Measurements from ENCODE around the gene KIFBP. TPM values are rescaled to one million over a fixed set of nuclear protein-coding genes. Genes with fewer than 3 reads are reported as not detected.
"Not testable (repeated sequence)": the region's sequence is repeated elsewhere in the genome, so short reads cannot be mapped to it uniquely, and the experiment has no call there.

The KIFBP gene
- total and polyA plus RNA-seq, 4 donors: 10.9 to 27.9 (median 16.4) TPM

DNA sequence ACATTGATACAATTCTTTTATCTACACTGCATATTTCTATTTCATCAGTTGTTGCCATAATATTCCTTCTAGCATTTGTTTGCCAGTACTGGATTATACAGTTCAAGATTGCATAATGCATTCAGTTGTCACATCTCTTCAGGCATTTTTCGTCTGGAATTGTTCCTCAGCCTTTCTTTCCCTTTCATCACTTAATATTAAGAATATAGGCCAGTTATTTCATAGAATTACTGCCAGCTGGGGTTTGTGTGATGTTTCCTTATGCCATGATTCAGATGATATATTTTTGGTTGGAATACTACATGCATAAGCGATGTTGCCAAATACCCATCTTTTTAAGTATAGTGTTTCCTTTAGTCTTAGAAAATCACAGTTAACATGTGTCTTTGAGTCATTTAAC is 20.8 kb downstream of the KIFBP start:
- no peak overlapping the region for H3K9ac ChIP-seq (ENCODE audit: insufficient read depth in 1 of 2, low read length in 2 of 2)
- ATAC-seq (ENCODE audit: insufficient read depth, low FRiP score) (no peak), DNase-seq (peak in 2 of 3 donors; percentile 39 to 71)
- TF ChIP-seq, protein P1, sequence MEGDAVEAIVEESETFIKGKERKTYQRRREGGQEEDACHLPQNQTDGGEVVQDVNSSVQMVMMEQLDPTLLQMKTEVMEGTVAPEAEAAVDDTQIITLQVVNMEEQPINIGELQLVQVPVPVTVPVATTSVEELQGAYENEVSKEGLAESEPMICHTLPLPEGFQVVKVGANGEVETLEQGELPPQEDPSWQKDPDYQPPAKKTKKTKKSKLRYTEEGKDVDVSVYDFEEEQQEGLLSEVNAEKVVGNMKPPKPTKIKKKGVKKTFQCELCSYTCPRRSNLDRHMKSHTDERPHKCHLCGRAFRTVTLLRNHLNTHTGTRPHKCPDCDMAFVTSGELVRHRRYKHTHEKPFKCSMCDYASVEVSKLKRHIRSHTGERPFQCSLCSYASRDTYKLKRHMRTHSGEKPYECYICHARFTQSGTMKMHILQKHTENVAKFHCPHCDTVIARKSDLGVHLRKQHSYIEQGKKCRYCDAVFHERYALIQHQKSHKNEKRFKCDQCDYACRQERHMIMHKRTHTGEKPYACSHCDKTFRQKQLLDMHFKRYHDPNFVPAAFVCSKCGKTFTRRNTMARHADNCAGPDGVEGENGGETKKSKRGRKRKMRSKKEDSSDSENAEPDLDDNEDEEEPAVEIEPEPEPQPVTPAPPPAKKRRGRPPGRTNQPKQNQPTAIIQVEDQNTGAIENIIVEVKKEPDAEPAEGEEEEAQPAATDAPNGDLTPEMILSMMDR (IDR thresholded peaks at IDR 0.05; ENCODE audit: control extremely low read depth, extremely low read depth): no peak
- H3K9me3 ChIP-seq (ENCODE audit: control insufficient read depth in 4 of 4, insufficient read depth in 3 of 4, low read length in 3 of 4): no peaks in the 10 kb centered on the region
- H3K4me1 ChIP-seq (ENCODE audit: control insufficient read depth in 5 of 5, insufficient read depth in 5 of 5, low read length in 5 of 5): peaks cover 0 to 4% (median 0%) of the 10 kb centered on the region in 5 donors
- no peak overlapping the region for H3K4me3 ChIP-seq
- peaks cover 3 to 24% (median 15%) of the 10 kb centered on the region in 4 donors for H3K36me3 ChIP-seq (ENCODE audit: control insufficient read depth in 4 of 4, insufficient read depth in 4 of 4, low read length in 4 of 4)
- no peak overlapping the region for H3K27ac ChIP-seq (ENCODE audit: low read depth in 1 of 2, low read length in 1 of 2)
- no peaks in the 10 kb centered on the region for H3K27me3 ChIP-seq (ENCODE audit: control insufficient read depth in 3 of 3, insufficient read depth in 3 of 3, low read length in 2 of 3)
- 62 to 66% methylated on average over 2 of the region's 2 CpGs for WGBS, 2 donors

DNA sequence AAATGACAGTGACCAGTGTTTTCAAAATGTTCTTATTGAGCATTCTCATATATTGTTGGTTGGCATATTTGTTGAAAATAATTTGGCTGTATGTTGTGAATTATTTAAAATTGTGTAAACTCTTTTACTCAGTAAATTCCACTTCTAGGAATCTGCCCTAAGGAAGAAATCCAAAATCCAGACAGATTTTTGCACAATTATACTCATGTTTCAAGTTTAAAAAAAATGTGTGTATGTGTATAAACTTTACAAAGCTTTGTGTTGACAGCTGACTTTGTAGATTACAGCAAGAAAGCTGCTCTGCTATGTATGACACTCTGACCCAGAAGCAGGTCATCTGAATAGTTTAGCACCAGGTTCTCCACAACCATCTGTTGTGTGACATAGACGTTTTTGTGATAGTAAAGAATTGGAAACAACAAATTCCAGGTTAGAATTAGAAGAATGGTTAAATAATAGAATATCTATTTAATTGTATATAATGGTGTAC is 21.6 kb downstream of the KIFBP start:
- H3K27ac ChIP-seq (ENCODE audit: low read depth in 1 of 2, low read length in 1 of 2): no peak overlapping the region
- H3K9ac ChIP-seq (ENCODE audit: insufficient read depth in 1 of 2, low read length in 2 of 2): no peak overlapping the region
- TF ChIP-seq, protein P1 (IDR thresholded peaks at IDR 0.05; ENCODE audit: control extremely low read depth, extremely low read depth): no peak
- H3K27me3 ChIP-seq (ENCODE audit: control insufficient read depth in 3 of 3, insufficient read depth in 3 of 3, low read length in 2 of 3): no peaks in the 10 kb centered on the region
- WGBS, 2 donors: 67 to 69% methylated on average over 1 of the region's 1 CpG
- no peaks in the 10 kb centered on the region for H3K9me3 ChIP-seq (ENCODE audit: control insufficient read depth in 4 of 4, insufficient read depth in 3 of 4, low read length in 3 of 4)
- DNase-seq (no peak), ATAC-seq (ENCODE audit: insufficient read depth, low FRiP score) (no peak)
- no peak overlapping the region for H3K4me3 ChIP-seq
- H3K4me1 ChIP-seq (ENCODE audit: control insufficient read depth in 5 of 5, insufficient read depth in 5 of 5, low read length in 5 of 5): peaks cover 0 to 4% (median 0%) of the 10 kb centered on the region in 5 donors
- peaks cover 3 to 24% (median 16%) of the 10 kb centered on the region in 4 donors for H3K36me3 ChIP-seq (ENCODE audit: control insufficient read depth in 4 of 4, insufficient read depth in 4 of 4, low read length in 4 of 4)

DNA sequence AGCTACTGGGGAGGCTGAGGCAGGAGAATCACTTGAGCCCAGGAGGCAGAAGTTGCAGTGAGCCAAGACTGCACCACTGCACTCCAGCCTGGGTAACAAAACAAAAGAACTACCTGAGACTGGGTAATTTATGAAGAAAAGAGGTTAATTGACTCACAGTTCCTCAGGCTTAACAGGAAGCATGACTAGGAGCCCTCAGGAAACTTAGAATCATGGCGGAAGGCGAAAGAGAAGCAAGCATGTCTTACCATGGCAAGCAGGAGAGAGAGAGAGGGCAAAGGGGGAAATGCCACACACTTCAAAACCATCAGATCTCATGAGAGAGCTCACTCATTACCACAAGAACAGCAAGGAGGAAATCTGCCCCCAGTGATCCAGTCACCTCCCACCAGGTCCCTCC is 24.2 kb downstream of the KIFBP start:
- ATAC-seq (ENCODE audit: insufficient read depth, low FRiP score): not testable (repeated sequence)
- H3K36me3 ChIP-seq (ENCODE audit: control insufficient read depth in 4 of 4, insufficient read depth in 4 of 4, low read length in 4 of 4): peaks cover 12 to 31% (median 17%) of the 10 kb centered on the region in 4 donors

DNA sequence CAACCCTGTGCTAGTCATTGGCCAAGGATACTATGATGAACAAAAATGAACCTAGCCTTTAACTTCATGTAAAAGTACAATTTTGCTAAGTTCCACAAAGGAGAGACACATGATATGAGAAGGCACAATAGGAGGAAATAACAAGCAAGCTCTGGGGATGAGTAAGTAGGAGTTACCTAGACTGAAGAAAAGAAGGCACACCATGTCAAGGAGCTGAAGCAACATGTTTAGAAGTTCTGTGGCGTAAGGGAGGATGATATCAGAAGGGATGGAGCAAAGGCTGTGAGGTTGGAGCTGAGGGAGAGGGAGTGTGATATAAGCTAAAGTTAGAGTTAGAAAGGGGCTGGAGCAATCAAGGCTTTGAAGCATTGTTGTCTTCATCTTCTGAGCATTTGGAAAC is 25.6 kb downstream of the KIFBP start:
- WGBS, 2 donors: 76 to 96% methylated on average over 1 of the region's 1 CpG
- no peak for ATAC-seq (ENCODE audit: insufficient read depth, low FRiP score)
- no peaks in the 10 kb centered on the region for H3K27me3 ChIP-seq (ENCODE audit: control insufficient read depth in 3 of 3, insufficient read depth in 3 of 3, low read length in 2 of 3)
- no peaks in the 10 kb centered on the region for H3K9me3 ChIP-seq (ENCODE audit: control insufficient read depth in 4 of 4, insufficient read depth in 3 of 4, low read length in 3 of 4)
- peaks cover 12 to 31% (median 18%) of the 10 kb centered on the region in 4 donors for H3K36me3 ChIP-seq (ENCODE audit: control insufficient read depth in 4 of 4, insufficient read depth in 4 of 4, low read length in 4 of 4)
- no peak overlapping the region for H3K9ac ChIP-seq (ENCODE audit: insufficient read depth in 1 of 2, low read length in 2 of 2)
- no peak for DNase-seq
- no peak overlapping the region for H3K27ac ChIP-seq (ENCODE audit: low read depth in 1 of 2, low read length in 1 of 2)
- H3K4me3 ChIP-seq: no peak overlapping the region
- no peaks in the 10 kb centered on the region for H3K4me1 ChIP-seq (ENCODE audit: control insufficient read depth in 5 of 5, insufficient read depth in 5 of 5, low read length in 5 of 5)
- TF ChIP-seq, protein P1 (IDR thresholded peaks at IDR 0.05; ENCODE audit: control extremely low read depth, extremely low read depth): no peak

More for the DNA sequence above, 24.2 kb downstream of the KIFBP start:
- not testable (repeated sequence) for H3K4me3 ChIP-seq; H3K27me3 ChIP-seq (ENCODE audit: control insufficient read depth in 3 of 3, insufficient read depth in 3 of 3, low read length in 2 of 3); H3K27ac ChIP-seq (ENCODE audit: low read depth in 1 of 2, low read length in 1 of 2); H3K4me1 ChIP-seq (ENCODE audit: control insufficient read depth in 5 of 5, insufficient read depth in 5 of 5, low read length in 5 of 5); H3K9me3 ChIP-seq (ENCODE audit: control insufficient read depth in 4 of 4, insufficient read depth in 3 of 4, low read length in 3 of 4); DNase-seq; H3K9ac ChIP-seq (ENCODE audit: insufficient read depth in 1 of 2, low read length in 2 of 2)
- 58 to 77% methylated on average over 2 of the region's 2 CpGs for WGBS, 2 donors
